GM12878 (cell line): ENCODE measurements around the gene LRP1B. TPM values are rescaled to one million over a fixed set of nuclear protein-coding genes. Genes with fewer than 3 reads are reported as not detected.
"Not testable (repeated sequence)": the region's sequence is repeated elsewhere in the genome, so short reads cannot be mapped to it uniquely, and the experiment has no call there.

Experiments used
- ATAC-seq: fragments of 200-7000 bp; cut with Tn5 transposase; 3 replicates; pipeline ENCODE4 v1.9.1; 2020; ENCODE audit warnings: mild to moderate bottlenecking, moderate library complexity
- BruUV-seq: library from RNA; stranded (reverse); fragments of 400-500 nt; replicated peaks from 2 replicates; lab custom pipeline; 2021; lab: Mats Ljungman, UMichigan
- CTCF ChIA-PET: fragments of 300-600 bp; sonication (Branson Sonifier 250); formaldehyde crosslinking; extraction: SDS; loops from one replicate; lab custom pipeline; 2021; ENCODE audit warnings: inconsistent platforms; lab: Yijun Ruan, JAX
- POLR2A ChIA-PET: fragments of 350-600 bp; formaldehyde crosslinking; extraction: SDS; loops from one replicate; lab custom pipeline; 2021; ENCODE audit warnings: inconsistent platforms; lab: Charles Lee
- RAD21 ChIA-PET: fragments of 300-600 bp; sonication (Branson Sonifier 250); formaldehyde crosslinking; loops from one replicate; lab custom pipeline; 2023; ENCODE audit warnings: antibody characterized with exemption; ENCODE audit not compliant: unreplicated experiment; lab: Charles Lee
- SMC1A ChIA-PET: fragments of 300-600 bp; sonication (Branson Sonifier 250); formaldehyde crosslinking; loops from one replicate; lab custom pipeline; 2023; ENCODE audit not compliant: unreplicated experiment, uncharacterized antibody; lab: Charles Lee
- DNase-seq: peaks from one replicate; pipeline ENCODE4 v3.0.0-alpha.2; 2011; ENCODE audit warnings: low read depth, low spot score
- FAIRE-seq: peaks from 3 replicates; lab custom pipeline; 2011; peaks lifted over from hg19 to GRCh38; lab: Jason Lieb, UNC
- H2AFZ ChIP-seq: 2 replicates; pipeline ENCODE4 v1.6.0; 2011; ENCODE audit warnings: low read depth, low read length, control low read depth; ENCODE audit not compliant: control insufficient read depth
- H3K27ac ChIP-seq: 2 replicates; pipeline ENCODE4 v1.5.1; 2011; ENCODE audit warnings: control low read depth; ENCODE audit not compliant: control insufficient read depth, insufficient read depth
- H3K27me3 ChIP-seq, 2 experiments: replicated peaks in 1 of 2; 2 replicates each; pipeline versions ENCODE4 v1.6.0 to v1.6.1; 2011; ENCODE audit warnings: low read length in 1 of 2; ENCODE audit not compliant: control insufficient read depth in 2 of 2, insufficient read depth in 2 of 2
- H3K36me3 ChIP-seq, 2 experiments: 2 replicates each; pipeline ENCODE4 v1.5.1; 2011; ENCODE audit warnings: low read length in 1 of 2; ENCODE audit not compliant: control insufficient read depth in 2 of 2, insufficient read depth in 2 of 2
- H3K4me1 ChIP-seq: 2 replicates; pipeline ENCODE4 v1.6.1; 2011; ENCODE audit warnings: mild to moderate bottlenecking, low read length, moderate library complexity, mixed read lengths; ENCODE audit not compliant: control insufficient read depth, insufficient read depth
- H3K4me2 ChIP-seq: 2 replicates; pipeline ENCODE4 v1.6.0; 2011; ENCODE audit warnings: control low read depth; ENCODE audit not compliant: control insufficient read depth, insufficient read depth
- H3K4me3 ChIP-seq: fragments of 200-600 bp; sonication (generic); 2 replicates; pipeline ENCODE4 v1.5.1; 2016
- H3K79me2 ChIP-seq: 2 replicates; pipeline ENCODE4 v1.6.0; 2011; ENCODE audit warnings: low read length; ENCODE audit not compliant: control insufficient read depth, insufficient read depth
- H3K9ac ChIP-seq: 2 replicates; pipeline ENCODE4 v1.8.0; 2011; ENCODE audit warnings: low read length, control low read depth, mixed read lengths; ENCODE audit not compliant: control insufficient read depth, insufficient read depth
- H3K9me3 ChIP-seq: replicated peaks from 3 replicates; pipeline ENCODE4 v1.5.1; 2011; ENCODE audit warnings: mild to moderate bottlenecking, low read length; ENCODE audit not compliant: control insufficient read depth, insufficient read depth
- H4K20me1 ChIP-seq: 2 replicates; pipeline ENCODE4 v1.6.0; 2011; ENCODE audit not compliant: control insufficient read depth, insufficient read depth
- CEBPB ChIP-seq, 2 experiments: fragments of 150-350 bp in 1 of 2; IDR thresholded peaks; 2 replicates each; pipeline ENCODE4 v1.6.1; 2012 to 2014; ENCODE audit warnings: low read depth in 2 of 2, low read length in 2 of 2, borderline replicate concordance in 1 of 2, inconsistent platforms in 1 of 2
- CREM ChIP-seq: IDR thresholded peaks from 2 replicates; pipeline ENCODE4 v1.6.1; 2014; ENCODE audit warnings: antibody characterized with exemption, low read depth
- E2F4 ChIP-seq: IDR thresholded peaks from 2 replicates; pipeline ENCODE4 v1.6.1; 2012; ENCODE audit warnings: low read depth, low read length, improper control_type of control experiment
- EZH2 ChIP-seq: IDR thresholded peaks from 2 replicates; pipeline ENCODE4 v1.6.1; 2012; ENCODE audit warnings: low read depth, mild to moderate bottlenecking, control low read depth, inconsistent platforms, low read length, borderline replicate concordance; ENCODE audit not compliant: control insufficient read depth
- FOXM1 ChIP-seq: IDR thresholded peaks from 2 replicates; pipeline ENCODE4 v1.6.1; 2012; ENCODE audit warnings: low read depth, mild to moderate bottlenecking, inconsistent platforms, low read length, moderate library complexity
- MLLT1 ChIP-seq: fragments of 450-650 bp; IDR thresholded peaks from 2 replicates; pipeline ENCODE4 v1.6.1; 2016; ENCODE audit warnings: mild to moderate bottlenecking
- NBN ChIP-seq: fragments of 450-650 bp; IDR thresholded peaks from 2 replicates; pipeline ENCODE4 v1.6.1; 2016
- RAD21 ChIP-seq: IDR thresholded peaks from 2 replicates; pipeline ENCODE4 v1.6.1; 2011; ENCODE audit warnings: mild to moderate bottlenecking, low read depth, low read length, moderate library complexity; ENCODE audit not compliant: insufficient read depth
- RB1 ChIP-seq: fragments of 450-650 bp; formaldehyde crosslinking; IDR thresholded peaks from 2 replicates; pipeline ENCODE4 v1.6.1; 2017; ENCODE audit warnings: mild to moderate bottlenecking, borderline replicate concordance
- RFX5 ChIP-seq: IDR thresholded peaks from 2 replicates; pipeline ENCODE4 v1.6.1; 2011; ENCODE audit warnings: low read depth, low read length, improper control_type of control experiment
- ZNF384 ChIP-seq: IDR thresholded peaks from 2 replicates; pipeline ENCODE4 v1.6.1; 2012; ENCODE audit warnings: low read depth, mild to moderate bottlenecking, low read length, improper control_type of control experiment, borderline replicate concordance
- ZZZ3 ChIP-seq: IDR thresholded peaks from 2 replicates; pipeline ENCODE4 v1.6.1; 2011; ENCODE audit warnings: low read depth; ENCODE audit not compliant: control insufficient read depth, insufficient read length
- WGBS: methylation state at CpG from one replicate; pipeline ENCODE4 v1.1.6; 2016; ENCODE audit warnings: low lambda C conversion rate; ENCODE audit not compliant: insufficient replicate concordance, insufficient coverage; ENCODE audit errors: missing lambda C conversion rate; 5-methylcytosine and 5-hydroxymethylcytosine counted together
- in situ Hi-C: fragments of 300-500 bp; cut with MboI; formaldehyde crosslinking; loops from 9 replicates; pipeline ENCODE4 v1.14.3; 2018; ENCODE audit warnings: mixed read lengths
- intact Hi-C: fragments of 100-400 bp; cut with micrococcal nuclease; formaldehyde crosslinking; loops from one replicate; pipeline ENCODE4 v1.14.2; 2022; ENCODE audit not compliant: unreplicated experiment
- polyA plus RNA-seq, 11 experiments: library from polyadenylated mRNA; depleted of rRNA in 4 of 11; unstranded in 6 of 11; stranded (reverse) in 5 of 11; fragments of >200 nt; fragmentation: Nextera tagmentation in 4 of 11; fragmentation: Illumina TruSeq in 1 of 11; extraction: Ambion mirVana in 4 of 11; extraction: Trizol in 1 of 11; gene quantifications; 1 replicate in 1 of 11; 2 replicates in 10 of 11; pipeline versions ENCODE4 v1.2.1 to v1.2.3, GENCODE V29; 2011 to 2016; ENCODE audit warnings: inconsistent platforms in 2 of 11, missing spikeins in 2 of 11, low read depth in 1 of 11
- total RNA-seq, 4 experiments: library from RNA; depleted of rRNA in 3 of 4; stranded (reverse); fragments of >200 nt in 3 of 4; fragmentation: Illumina TruSeq in 1 of 4; extraction: Trizol in 1 of 4; gene quantifications; 2 replicates each; pipeline versions ENCODE4 v1.2.1 to v1.2.3, GENCODE V29; 2013 to 2021
- TF ChIP-seq, protein P1 (sequence below): fragments of 450-650 bp; IDR thresholded peaks from 2 replicates; pipeline ENCODE4 v1.6.1; 2018; ENCODE audit warnings: borderline replicate concordance, mild to moderate bottlenecking; ENCODE audit not compliant: partially characterized antibody

The LRP1B gene
- total and polyA plus RNA-seq, 10 of the 15 experiments (the other 5 are each of a cell fraction or from before 2014, with no cell fraction given), result under 0.01 to 0.06 (median 0.03) TPM; not detected in 5

- TF ChIP-seq, protein P1, sequence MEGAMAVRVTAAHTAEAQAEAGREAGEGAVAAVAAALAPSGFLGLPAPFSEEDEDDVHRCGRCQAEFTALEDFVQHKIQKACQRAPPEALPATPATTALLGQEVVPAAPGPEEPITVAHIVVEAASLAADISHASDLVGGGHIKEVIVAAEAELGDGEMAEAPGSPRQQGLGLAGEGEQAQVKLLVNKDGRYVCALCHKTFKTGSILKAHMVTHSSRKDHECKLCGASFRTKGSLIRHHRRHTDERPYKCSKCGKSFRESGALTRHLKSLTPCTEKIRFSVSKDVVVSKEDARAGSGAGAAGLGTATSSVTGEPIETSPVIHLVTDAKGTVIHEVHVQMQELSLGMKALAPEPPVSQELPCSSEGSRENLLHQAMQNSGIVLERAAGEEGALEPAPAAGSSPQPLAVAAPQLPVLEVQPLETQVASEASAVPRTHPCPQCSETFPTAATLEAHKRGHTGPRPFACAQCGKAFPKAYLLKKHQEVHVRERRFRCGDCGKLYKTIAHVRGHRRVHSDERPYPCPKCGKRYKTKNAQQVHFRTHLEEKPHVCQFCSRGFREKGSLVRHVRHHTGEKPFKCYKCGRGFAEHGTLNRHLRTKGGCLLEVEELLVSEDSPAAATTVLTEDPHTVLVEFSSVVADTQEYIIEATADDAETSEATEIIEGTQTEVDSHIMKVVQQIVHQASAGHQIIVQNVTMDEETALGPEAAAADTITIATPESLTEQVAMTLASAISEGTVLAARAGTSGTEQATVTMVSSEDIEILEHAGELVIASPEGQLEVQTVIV, result no peak
These were observed 1842.6 kb downstream of the LRP1B start (continued) for GRCh38 chr2:140288213-140288612.

DNA sequence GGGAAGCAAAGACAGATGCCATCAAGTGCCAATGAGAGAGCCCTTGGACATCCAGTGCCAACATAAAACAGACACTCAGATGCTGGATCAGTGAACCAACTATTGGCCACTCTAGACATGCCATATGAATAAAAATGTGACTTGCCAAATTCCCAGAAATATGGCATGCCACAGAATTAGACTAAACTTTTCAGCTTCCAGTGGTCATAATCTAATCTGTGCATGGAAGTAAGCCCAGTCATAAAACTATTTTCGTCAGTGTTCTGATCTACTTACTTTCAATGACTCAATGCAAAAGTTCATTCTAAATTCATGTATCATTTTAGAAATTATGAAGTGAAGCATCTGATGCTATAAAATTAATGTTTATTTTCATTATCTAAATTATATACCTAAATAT is 1844.4 kb downstream of the LRP1B start:
- intact Hi-C loops, result no loop called here
- ATAC-seq (no peak), DNase-seq (no peak), FAIRE-seq (no peak)
- no TSS peak for BruUV-seq
- Histone ChIP-seq H4K20me1 (no peaks in the 10 kb centered on the region), H3K4me1 (no peaks in the 10 kb centered on the region), H3K9me3 (no peaks in the 10 kb centered on the region), H3K4me3 (no peak overlapping the region), H3K4me2 (no peak overlapping the region), H3K27me3 (no peaks in the 10 kb centered on the region), H3K36me3 (no peaks in the 10 kb centered on the region), H3K9ac (no peak overlapping the region), H3K79me2 (no peaks in the 10 kb centered on the region), H3K27ac (no peak overlapping the region), H2AFZ (no peak overlapping the region)
- SMC1A ChIA-PET, result no interaction called here
- RAD21 ChIA-PET, result no interaction called here
- in situ Hi-C loops, result no loop called here
- CTCF ChIA-PET, result no interaction called here
- TF ChIP-seq E2F4 (no peak), RB1 (no peak), CEBPB (IDR thresholded peaks at IDR 0.05; ENCODE audit: borderline replicate concordance in 1 of 2, low read depth in 2 of 2, low read length in 2 of 2) (no peak), RAD21 (no peak), NBN (no peak), EZH2 (no peak), FOXM1 (no peak), CREM (no peak), MLLT1 (no peak), ZNF384 (no peak), RFX5 (no peak), ZZZ3 (no peak)
- POLR2A ChIA-PET, result no interaction called here
- 0% methylated on average over 1 of the region's 1 CpG for WGBS

- H3K27me3 ChIP-seq, H3K27ac ChIP-seq, H4K20me1 ChIP-seq, H2AFZ ChIP-seq, SMC1A ChIA-PET, H3K9ac ChIP-seq, H3K4me2 ChIP-seq, H3K9me3 ChIP-seq, POLR2A ChIA-PET, RAD21 ChIA-PET, DNase-seq, H3K79me2 ChIP-seq, H3K4me3 ChIP-seq, in situ Hi-C loops, BruUV-seq, intact Hi-C loops, CTCF ChIA-PET, FAIRE-seq, ATAC-seq, H3K4me1 ChIP-seq, H3K36me3 ChIP-seq: not testable (repeated sequence)
- WGBS, result 24% methylated on average over 5 of the region's 5 CpGs
These were observed 1853.5 kb downstream of the LRP1B start for GRCh38 chr2:140277344-140277743.
